PC-9 (cell line): Measurements from ENCODE around the gene CMIP. TPM values are rescaled to one million over a fixed set of nuclear protein-coding genes. Genes with fewer than 3 reads are reported as not detected.

Experiments used
- BruUV-seq: library from RNA; stranded (reverse); fragments of 400-500 nt; replicated peaks from 2 replicates; lab custom pipeline; 2021; lab: Mats Ljungman, UMichigan
- CTCF ChIA-PET: fragments of 300-600 bp; sonication (Branson Sonifier 250); formaldehyde crosslinking; loops from one replicate; lab custom pipeline; 2022; ENCODE audit warnings: antibody characterized with exemption; lab: Charles Lee
- POLR2A ChIA-PET: fragments of 300-600 bp; sonication (Branson Sonifier 250); formaldehyde crosslinking; loops from one replicate; lab custom pipeline; 2022; ENCODE audit warnings: antibody characterized with exemption; ENCODE audit not compliant: unreplicated experiment; lab: Charles Lee
- DNase-seq, 2 experiments: peaks; one replicate each; pipeline versions ENCODE4 v3.0.0 to v3.0.0-alpha.2; 2015 to 2022; ENCODE audit warnings: mixed read lengths in 1 of 2
- H2AFZ ChIP-seq: fragments of 200-600 bp; sonication (generic); 2 replicates; pipeline ENCODE4 v1.8.1; 2017; ENCODE audit warnings: antibody characterized with exemption
- H3F3A ChIP-seq: fragments of 200-600 bp; sonication (generic); 2 replicates; pipeline ENCODE4 v1.8.1; 2017; ENCODE audit warnings: antibody characterized with exemption, mild to moderate bottlenecking, low read depth; ENCODE audit not compliant: insufficient read depth
- H3K27ac ChIP-seq: fragments of 200-600 bp; sonication (generic); 2 replicates; pipeline ENCODE4 v1.6.1; 2016; ENCODE audit warnings: mixed run types
- H3K27me3 ChIP-seq: fragments of 200-600 bp; sonication (generic); 2 replicates; pipeline ENCODE4 v1.6.1; 2016; ENCODE audit warnings: low read depth, mixed run types; ENCODE audit not compliant: insufficient read depth
- H3K36me3 ChIP-seq: fragments of 200-600 bp; sonication (generic); 2 replicates; pipeline ENCODE4 v1.6.1; 2016; ENCODE audit warnings: low read depth, mixed run types
- H3K4me1 ChIP-seq: fragments of 200-600 bp; sonication (generic); replicated peaks from 2 replicates; pipeline ENCODE4 v1.6.1; 2016; ENCODE audit warnings: mixed run types; ENCODE audit not compliant: insufficient read depth
- H3K4me2 ChIP-seq: fragments of 200-600 bp; sonication (generic); 2 replicates; pipeline ENCODE4 v1.6.1; 2017; ENCODE audit warnings: mixed run types
- H3K4me3 ChIP-seq: fragments of 200-600 bp; sonication (generic); 2 replicates; pipeline ENCODE4 v1.6.1; 2016; ENCODE audit warnings: mixed run types
- H3K79me2 ChIP-seq: fragments of 200-600 bp; sonication (generic); 2 replicates; pipeline ENCODE4 v1.6.1; 2017; ENCODE audit warnings: low read depth, mixed run types
- H3K9me2 ChIP-seq: fragments of 200-600 bp; sonication (generic); 2 replicates; pipeline ENCODE4 v1.8.1; 2017; ENCODE audit warnings: mild to moderate bottlenecking; ENCODE audit not compliant: insufficient read depth
- H3K9me3 ChIP-seq: fragments of 200-600 bp; sonication (generic); 2 replicates; pipeline ENCODE4 v1.8.1; 2016; ENCODE audit warnings: low read depth; ENCODE audit not compliant: insufficient read depth
- H4K20me1 ChIP-seq: fragments of 200-600 bp; sonication (generic); 2 replicates; pipeline ENCODE4 v1.8.1; 2017; ENCODE audit not compliant: insufficient read depth
- EZH2 ChIP-seq: fragments of 200-600 bp; sonication (generic); IDR thresholded peaks from 2 replicates; pipeline ENCODE4 v1.8.0; 2017; ENCODE audit warnings: antibody characterized with exemption, low read depth
- intact Hi-C: fragments of 100-400 bp; cut with micrococcal nuclease; formaldehyde crosslinking; loops from one replicate; pipeline ENCODE4 v1.10.0; 2022; ENCODE audit not compliant: unreplicated experiment
- total RNA-seq: library from RNA; stranded (reverse); gene quantifications from 2 replicates; pipeline ENCODE4 v1.2.3, GENCODE V29; 2021
- TF ChIP-seq, protein P1 (sequence below): fragments of 200-600 bp; sonication (generic); conservative IDR thresholded peaks from 2 replicates; pipeline ENCODE4 v1.6.1; 2017; ENCODE audit warnings: mixed run types, antibody characterized with exemption, mild to moderate bottlenecking, moderate library complexity

The CMIP gene
- total RNA-seq, 1 experiment from 2014 or later, result 96.6 TPM

DNA sequence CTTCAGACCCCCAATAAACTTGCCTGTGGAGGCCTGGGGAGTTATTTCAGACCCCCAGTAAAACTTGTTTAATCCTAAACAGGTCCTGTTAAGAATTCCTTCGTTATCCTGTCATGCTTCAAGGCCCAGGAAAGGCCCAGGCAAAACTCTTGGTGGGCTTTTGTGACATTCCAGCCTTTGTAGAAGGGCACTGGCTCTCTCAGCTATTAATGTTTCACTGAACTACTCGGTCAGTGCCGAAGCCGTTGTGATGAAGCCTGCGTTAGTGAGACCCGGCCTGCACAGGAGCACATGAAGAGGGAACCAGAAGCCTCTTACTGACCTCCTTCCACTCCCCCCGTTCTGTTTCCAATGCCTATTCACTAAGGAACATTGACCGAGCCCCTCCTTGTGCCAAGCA, 287.0 kb downstream of the CMIP start:
- no peaks in the 10 kb centered on the region for H3K9me2 ChIP-seq
- H3K9me3 ChIP-seq, result no peaks in the 10 kb centered on the region
- ChIA-PET CTCF (interaction anchor here (0.6 kb wide), 1 partner anchor 564 kb away, joined by 9 read pairs; no protein-coding TSS in a partner anchor), POLR2A (no interaction called here)
- no peak overlapping the region for H3K4me2 ChIP-seq
- no TSS peak for BruUV-seq
- no peak overlapping the region for H3K27ac ChIP-seq
- intact Hi-C loops, result loop anchor here (10.0 kb wide), 1 partner anchor 467 kb away; no protein-coding TSS in a partner anchor
- no peaks in the 10 kb centered on the region for H3K4me1 ChIP-seq
- no peaks in the 10 kb centered on the region for H3K79me2 ChIP-seq
- H2AFZ ChIP-seq, result no peak overlapping the region
- H3F3A ChIP-seq, result no peaks in the 10 kb centered on the region
- TF ChIP-seq EZH2, result no peak
- TF ChIP-seq, protein P1, sequence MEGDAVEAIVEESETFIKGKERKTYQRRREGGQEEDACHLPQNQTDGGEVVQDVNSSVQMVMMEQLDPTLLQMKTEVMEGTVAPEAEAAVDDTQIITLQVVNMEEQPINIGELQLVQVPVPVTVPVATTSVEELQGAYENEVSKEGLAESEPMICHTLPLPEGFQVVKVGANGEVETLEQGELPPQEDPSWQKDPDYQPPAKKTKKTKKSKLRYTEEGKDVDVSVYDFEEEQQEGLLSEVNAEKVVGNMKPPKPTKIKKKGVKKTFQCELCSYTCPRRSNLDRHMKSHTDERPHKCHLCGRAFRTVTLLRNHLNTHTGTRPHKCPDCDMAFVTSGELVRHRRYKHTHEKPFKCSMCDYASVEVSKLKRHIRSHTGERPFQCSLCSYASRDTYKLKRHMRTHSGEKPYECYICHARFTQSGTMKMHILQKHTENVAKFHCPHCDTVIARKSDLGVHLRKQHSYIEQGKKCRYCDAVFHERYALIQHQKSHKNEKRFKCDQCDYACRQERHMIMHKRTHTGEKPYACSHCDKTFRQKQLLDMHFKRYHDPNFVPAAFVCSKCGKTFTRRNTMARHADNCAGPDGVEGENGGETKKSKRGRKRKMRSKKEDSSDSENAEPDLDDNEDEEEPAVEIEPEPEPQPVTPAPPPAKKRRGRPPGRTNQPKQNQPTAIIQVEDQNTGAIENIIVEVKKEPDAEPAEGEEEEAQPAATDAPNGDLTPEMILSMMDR, result no peak
- no peaks in the 10 kb centered on the region for H3K36me3 ChIP-seq
- H4K20me1 ChIP-seq, result no peaks in the 10 kb centered on the region
- no peak for DNase-seq
- H3K27me3 ChIP-seq, result no peaks in the 10 kb centered on the region
- H3K4me3 ChIP-seq, result no peak overlapping the region

DNA sequence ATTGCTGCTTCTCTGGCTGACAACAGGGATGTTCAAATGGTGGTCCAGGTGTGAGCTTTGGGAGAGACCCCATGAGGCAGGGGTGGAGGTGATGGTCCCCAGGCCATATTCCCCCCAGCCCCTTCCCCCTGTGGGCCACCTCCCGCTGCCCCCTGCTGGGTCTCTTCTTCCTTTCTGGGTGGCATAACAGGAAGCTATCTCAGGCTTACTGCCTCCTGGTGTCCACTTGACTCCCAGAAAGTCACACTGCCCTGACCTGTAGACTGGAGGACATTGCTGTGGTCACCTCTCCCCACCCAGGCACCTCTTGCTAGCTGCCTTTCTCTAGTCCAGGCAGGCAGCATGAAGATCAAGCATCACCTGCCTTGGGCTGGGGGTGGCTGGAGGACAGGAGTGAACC, 288.1 kb downstream of the CMIP start:
- H4K20me1 ChIP-seq, result no peaks in the 10 kb centered on the region
- CTCF ChIA-PET, result no interaction called here
- TF ChIP-seq, protein P1, result no peak
- TF ChIP-seq EZH2, result no peak
- no peaks in the 10 kb centered on the region for H3K9me3 ChIP-seq
- H3K4me1 ChIP-seq, result no peaks in the 10 kb centered on the region; the same call in 1 of the 2 replicates
- H3K36me3 ChIP-seq, result no peaks in the 10 kb centered on the region
- no peak overlapping the region for H3K4me3 ChIP-seq
- POLR2A ChIA-PET, result no interaction called here
- no peaks in the 10 kb centered on the region for H3K9me2 ChIP-seq
- intact Hi-C loops, result loop anchor here (10.0 kb wide), 1 partner anchor 468 kb away; no protein-coding TSS in a partner anchor
- no peaks in the 10 kb centered on the region for H3K27me3 ChIP-seq
- no peak overlapping the region for H3K27ac ChIP-seq
- no peaks in the 10 kb centered on the region for H3K79me2 ChIP-seq
- H2AFZ ChIP-seq, result no peak overlapping the region
- H3F3A ChIP-seq, result peaks cover 3% of the 10 kb centered on the region; the same call in 1 of the 2 replicates
- no TSS peak for BruUV-seq
- DNase-seq, result no peak
- no peak overlapping the region for H3K4me2 ChIP-seq

DNA sequence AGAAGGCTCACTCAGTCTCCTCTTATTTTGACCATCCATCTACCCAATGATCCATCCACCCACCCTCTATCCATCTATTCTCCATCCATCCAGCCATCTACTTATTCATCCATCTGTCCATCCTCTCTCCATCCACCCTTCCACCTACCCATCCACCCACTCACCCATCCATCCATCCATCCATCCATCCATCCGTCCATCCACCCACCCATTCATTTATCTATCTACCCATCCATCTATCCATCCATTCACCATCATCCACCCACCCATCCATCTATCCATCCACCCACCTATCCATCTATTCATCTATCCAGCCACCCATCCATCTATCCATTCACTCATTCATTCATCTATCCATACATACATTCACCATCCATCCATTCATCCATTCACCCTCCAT, 288.7 kb downstream of the CMIP start:
- H4K20me1 ChIP-seq, result no peaks in the 10 kb centered on the region
- CTCF ChIA-PET, result no interaction called here
- no peak overlapping the region for H3K4me3 ChIP-seq
- H3K4me2 ChIP-seq, result no peak overlapping the region
- no peaks in the 10 kb centered on the region for H3K9me3 ChIP-seq
- H3K27ac ChIP-seq, result no peak overlapping the region
- H2AFZ ChIP-seq, result no peak overlapping the region
- no peak for TF ChIP-seq EZH2
- TF ChIP-seq, protein P1, result no peak
- H3K79me2 ChIP-seq, result no peaks in the 10 kb centered on the region
- no peaks in the 10 kb centered on the region; the same call in 1 of the 2 replicates for H3K4me1 ChIP-seq
- H3K27me3 ChIP-seq, result no peaks in the 10 kb centered on the region
- peaks cover 3% of the 10 kb centered on the region; the same call in 1 of the 2 replicates for H3F3A ChIP-seq
- no TSS peak for BruUV-seq
- intact Hi-C loops, result loop anchor here (10.0 kb wide), 1 partner anchor 468 kb away; no protein-coding TSS in a partner anchor
- H3K36me3 ChIP-seq, result no peaks in the 10 kb centered on the region
- no peaks in the 10 kb centered on the region for H3K9me2 ChIP-seq
- no peak for DNase-seq
- POLR2A ChIA-PET, result no interaction called here
